A549 (cell line): Measurements from ENCODE around the gene PZP. TPM values are rescaled to one million over a fixed set of nuclear protein-coding genes. Genes with fewer than 3 reads are reported as not detected.

Experiments
- ATAC-seq, 2 experiments: fragments of 200-7000 bp in 1 of 2; fragments of >200 bp in 1 of 2; cut with Nextera tagmentation in 1 of 2; cut with Tn5 transposase in 1 of 2; 3 replicates each; pipeline versions ENCODE4 v1.8.0 to v1.9.1; 2018 to 2020; ENCODE audit warnings: mild to moderate bottlenecking in 1 of 2, moderate library complexity in 1 of 2
- CTCF ChIA-PET: fragments of 300-600 bp; sonication (Branson Sonifier 250); formaldehyde crosslinking; extraction: SDS; loops from one replicate; lab custom pipeline; 2021; ENCODE audit warnings: antibody characterized with exemption, inconsistent platforms; lab: Yijun Ruan, JAX
- POLR2A ChIA-PET: fragments of 350-600 bp; formaldehyde crosslinking; extraction: SDS; loops from one replicate; lab custom pipeline; 2021; ENCODE audit warnings: antibody characterized with exemption, inconsistent platforms; lab: Yijun Ruan, JAX
- DNase-seq, 2 experiments: peaks; one replicate each; pipeline versions ENCODE4 v3.0.0 to v3.0.0-alpha.2; 2011 to 2016; ENCODE audit warnings: low read depth in 1 of 2, low spot score in 1 of 2
- FAIRE-seq: peaks from 2 replicates; lab custom pipeline; 2011; peaks lifted over from hg19 to GRCh38; lab: Jason Lieb, UNC
- H3K27ac ChIP-seq, 2 experiments: fragments of >200 bp; sonication (Bioruptor Twin); formaldehyde crosslinking; 3 replicates each; pipeline ENCODE4 v1.5.1; 2016 to 2017
- H3K4me1 ChIP-seq: fragments of >200 bp; sonication (Bioruptor Twin); formaldehyde crosslinking; 3 replicates; pipeline ENCODE4 v1.6.1; 2016
- H3K4me2 ChIP-seq: fragments of >200 bp; sonication (Bioruptor Twin); formaldehyde crosslinking; 3 replicates; pipeline ENCODE4 v1.6.1; 2016
- H3K4me3 ChIP-seq: fragments of >200 bp; sonication (Bioruptor Twin); formaldehyde crosslinking; 3 replicates; pipeline ENCODE4 v1.5.1; 2016
- H3K9me3 ChIP-seq: fragments of >200 bp; sonication (Bioruptor Twin); formaldehyde crosslinking; 3 replicates; pipeline ENCODE4 v1.6.1; 2016
- CBX8 ChIP-seq: fragments of 200-600 bp; sonication (generic); IDR thresholded peaks from 2 replicates; pipeline ENCODE4 v1.6.1; 2016
- CEBPB ChIP-seq, 2 experiments: fragments of >200 bp in 1 of 2; sonication (Bioruptor Twin) in 1 of 2; formaldehyde crosslinking in 1 of 2; IDR thresholded peaks; 2 replicates each; pipeline ENCODE4 v1.6.1; 2012 to 2016
- CHD4 ChIP-seq: fragments of 200-600 bp; sonication (generic); IDR thresholded peaks from 2 replicates; pipeline ENCODE4 v1.6.1; 2016; ENCODE audit warnings: antibody characterized with exemption, mild to moderate bottlenecking, borderline replicate concordance
- EP300 ChIP-seq, 2 experiments: fragments of >200 bp; sonication (Bioruptor Twin); formaldehyde crosslinking; IDR thresholded peaks; 2 replicates in 1 of 2; 3 replicates in 1 of 2; pipeline ENCODE4 v1.6.1; 2016 to 2017
- ESRRA ChIP-seq: fragments of 150-350 bp; IDR thresholded peaks from 2 replicates; pipeline ENCODE4 v1.6.1; 2014; ENCODE audit warnings: mild to moderate bottlenecking, low read length, borderline replicate concordance
- FOSB ChIP-seq: fragments of 250-450 bp; sonication (Bioruptor Pico); IDR thresholded peaks from 2 replicates; pipeline ENCODE4 v1.5.0; 2020; ENCODE audit warnings: mild to moderate bottlenecking, moderate library complexity
- FOSL2 ChIP-seq, 2 experiments: fragments of 450-650 bp in 1 of 2; fragments of >200 bp in 1 of 2; sonication (Bioruptor Twin) in 1 of 2; formaldehyde crosslinking; IDR thresholded peaks; 2 replicates each; pipeline versions ENCODE4 v1.5.0 to v1.6.1; 2016 to 2020; ENCODE audit warnings: mild to moderate bottlenecking in 1 of 2, moderate library complexity in 1 of 2
- FOXS1 ChIP-seq: fragments of 250-450 bp; sonication (Bioruptor Pico); IDR thresholded peaks from 2 replicates; pipeline ENCODE4 v1.5.0; 2020; ENCODE audit warnings: mild to moderate bottlenecking, moderate library complexity
- HEYL ChIP-seq: fragments of 250-450 bp; sonication (Bioruptor Pico); IDR thresholded peaks from 2 replicates; pipeline ENCODE4 v1.8.0; 2021; ENCODE audit warnings: mild to moderate bottlenecking, moderate library complexity
- HOXA7 ChIP-seq: fragments of 250-450 bp; sonication (Bioruptor Pico); IDR thresholded peaks from 2 replicates; pipeline ENCODE4 v1.5.0; 2020; ENCODE audit warnings: mild to moderate bottlenecking, moderate library complexity
- HOXB13 ChIP-seq: fragments of 250-450 bp; sonication (Bioruptor Pico); IDR thresholded peaks from 2 replicates; pipeline ENCODE4 v1.5.0; 2020; ENCODE audit warnings: low read depth, mild to moderate bottlenecking, moderate library complexity
- JUN ChIP-seq, 2 experiments: fragments of >200 bp; sonication (Bioruptor Twin); formaldehyde crosslinking; IDR thresholded peaks; 2 replicates in 1 of 2; 3 replicates in 1 of 2; pipeline ENCODE4 v1.6.1; 2016 to 2017
- KDM1A ChIP-seq: fragments of 200-600 bp; sonication (generic); IDR thresholded peaks from 2 replicates; pipeline ENCODE4 v1.6.1; 2016; ENCODE audit warnings: low read depth, mild to moderate bottlenecking
- NPAS2 ChIP-seq: fragments of 250-450 bp; sonication (Bioruptor Pico); IDR thresholded peaks from 2 replicates; pipeline ENCODE4 v1.8.0; 2022; ENCODE audit warnings: mild to moderate bottlenecking, moderate library complexity, borderline replicate concordance
- PHF8 ChIP-seq: fragments of 200-600 bp; sonication (generic); IDR thresholded peaks from 2 replicates; pipeline ENCODE4 v1.6.1; 2016; ENCODE audit warnings: low read depth, mild to moderate bottlenecking, antibody characterized with exemption, moderate library complexity, borderline replicate concordance
- POLR2A ChIP-seq: IDR thresholded peaks from 2 replicates; pipeline ENCODE4 v1.6.1; 2012; ENCODE audit warnings: mild to moderate bottlenecking, low read length
- RARB ChIP-seq: fragments of 250-450 bp; sonication (Bioruptor Pico); IDR thresholded peaks from 2 replicates; pipeline ENCODE4 v1.8.0; 2021; ENCODE audit warnings: mild to moderate bottlenecking, moderate library complexity
- TFCP2L1 ChIP-seq: fragments of 250-450 bp; sonication (Bioruptor Pico); IDR thresholded peaks from 2 replicates; pipeline ENCODE4 v1.5.0; 2021; ENCODE audit warnings: mild to moderate bottlenecking
- TP53 ChIP-seq: fragments of 250-450 bp; sonication (Bioruptor Pico); IDR thresholded peaks from 2 replicates; pipeline ENCODE4 v1.5.0; 2021; ENCODE audit warnings: mild to moderate bottlenecking, moderate library complexity
- ZC3H11A ChIP-seq: fragments of 450-650 bp; IDR thresholded peaks from 2 replicates; pipeline ENCODE4 v1.6.1; 2014; ENCODE audit warnings: antibody characterized with exemption, mild to moderate bottlenecking
- ZFP36 ChIP-seq: fragments of 450-650 bp; IDR thresholded peaks from 2 replicates; pipeline ENCODE4 v1.6.1; 2014; ENCODE audit warnings: borderline replicate concordance; ENCODE audit not compliant: partially characterized antibody
- WGBS: methylation state at CpG from one replicate; pipeline ENCODE4 v1.1.6; 2017; ENCODE audit errors: missing lambda C conversion rate; 5-methylcytosine and 5-hydroxymethylcytosine counted together
- polyA plus RNA-seq, 4 experiments: library from polyadenylated mRNA; depleted of rRNA in 3 of 4; stranded (reverse); fragments of >200 nt; fragmentation: RNase III in 1 of 4; extraction: RNeasy Plus Mini Kit Qiagen cat#74134 plus additional on column Dnase treatment in 1 of 4; gene quantifications; 2 replicates in 3 of 4; 3 replicates in 1 of 4; pipeline ENCODE4 v1.2.3, GENCODE V29; 2011 to 2017
- TF ChIP-seq, protein P1 (sequence below): fragments of >200 bp; sonication (Bioruptor Twin); formaldehyde crosslinking; IDR thresholded peaks from 3 replicates; pipeline ENCODE4 v1.5.1; 2016
- TF ChIP-seq, protein P2 (sequence below): IDR thresholded peaks from 2 replicates; pipeline ENCODE4 v1.6.1; 2012
- TF ChIP-seq, protein P3 (sequence below): fragments of >200 bp; sonication (Bioruptor Twin); formaldehyde crosslinking; IDR thresholded peaks from 3 replicates; pipeline ENCODE4 v1.6.1; 2016
- TF ChIP-seq, protein P4 (sequence below): fragments of 450-650 bp; IDR thresholded peaks from 2 replicates; pipeline ENCODE4 v1.6.1; 2014; ENCODE audit warnings: antibody characterized with exemption

Gene PZP
- polyA plus RNA-seq, 2 of the 4 experiments (the other 2 are of a cell fraction): not detected

DNA sequence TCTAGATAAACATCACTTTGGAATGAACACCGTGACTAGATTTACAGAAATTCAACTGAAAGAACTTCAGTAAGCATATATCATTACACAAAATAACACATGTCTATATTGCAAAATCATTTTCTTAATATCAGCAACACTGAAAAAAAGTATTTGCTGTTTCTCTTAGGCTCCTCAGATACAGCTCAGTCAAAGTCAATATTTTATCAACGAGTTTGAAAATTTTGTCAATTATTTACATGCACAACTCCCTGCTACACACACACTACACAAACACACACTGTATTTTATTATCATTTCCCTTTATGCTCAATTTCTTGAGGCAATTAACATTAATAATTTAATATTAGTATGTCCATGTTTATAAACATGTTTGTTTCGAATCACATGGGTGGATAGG lies 3.8 kb downstream of the PZP start:
- ChIA-PET CTCF (no interaction called here), POLR2A (no interaction called here)
- ATAC-seq: no peak

DNA sequence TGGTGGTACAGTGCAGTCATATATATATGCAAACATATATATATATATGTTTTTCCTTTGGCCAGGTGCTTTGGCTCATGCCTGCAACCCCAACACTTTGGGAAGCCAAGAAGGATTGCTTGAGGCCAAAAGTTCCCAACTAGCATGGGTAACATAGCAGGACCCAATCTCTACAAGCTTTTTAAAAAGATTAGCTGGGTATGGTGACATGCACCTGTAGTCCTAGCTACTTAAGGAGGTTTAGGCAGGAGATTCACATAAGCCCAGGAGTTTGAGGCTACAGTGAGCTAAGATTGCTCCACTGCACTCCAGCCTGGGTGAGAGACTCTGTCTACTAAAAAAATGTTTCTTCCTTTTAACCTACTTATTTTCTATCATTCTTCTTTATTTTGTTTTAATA lies 10.2 kb downstream of the PZP start:
- DNase-seq: no peak
- no peak for ATAC-seq
- TF ChIP-seq, protein P1, sequence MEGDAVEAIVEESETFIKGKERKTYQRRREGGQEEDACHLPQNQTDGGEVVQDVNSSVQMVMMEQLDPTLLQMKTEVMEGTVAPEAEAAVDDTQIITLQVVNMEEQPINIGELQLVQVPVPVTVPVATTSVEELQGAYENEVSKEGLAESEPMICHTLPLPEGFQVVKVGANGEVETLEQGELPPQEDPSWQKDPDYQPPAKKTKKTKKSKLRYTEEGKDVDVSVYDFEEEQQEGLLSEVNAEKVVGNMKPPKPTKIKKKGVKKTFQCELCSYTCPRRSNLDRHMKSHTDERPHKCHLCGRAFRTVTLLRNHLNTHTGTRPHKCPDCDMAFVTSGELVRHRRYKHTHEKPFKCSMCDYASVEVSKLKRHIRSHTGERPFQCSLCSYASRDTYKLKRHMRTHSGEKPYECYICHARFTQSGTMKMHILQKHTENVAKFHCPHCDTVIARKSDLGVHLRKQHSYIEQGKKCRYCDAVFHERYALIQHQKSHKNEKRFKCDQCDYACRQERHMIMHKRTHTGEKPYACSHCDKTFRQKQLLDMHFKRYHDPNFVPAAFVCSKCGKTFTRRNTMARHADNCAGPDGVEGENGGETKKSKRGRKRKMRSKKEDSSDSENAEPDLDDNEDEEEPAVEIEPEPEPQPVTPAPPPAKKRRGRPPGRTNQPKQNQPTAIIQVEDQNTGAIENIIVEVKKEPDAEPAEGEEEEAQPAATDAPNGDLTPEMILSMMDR: no peak
- no peak for TF ChIP-seq ESRRA
- TF ChIP-seq HOXA7 (CRISPR knock-in tag): no peak
- Histone ChIP-seq H3K4me1 (no peaks in the 10 kb centered on the region), H3K4me3 (no peak overlapping the region), H3K27ac (no peak overlapping the region), H3K4me2 (no peak overlapping the region), H3K9me3 (no peaks in the 10 kb centered on the region)
- ChIA-PET CTCF (no interaction called here), POLR2A (no interaction called here)
- FAIRE-seq: no peak

More for the DNA sequence above, 3.8 kb downstream of the PZP start:
- Histone ChIP-seq H3K9me3 (no peaks in the 10 kb centered on the region), H3K4me2 (no peak overlapping the region), H3K27ac (no peak overlapping the region), H3K4me1 (no peaks in the 10 kb centered on the region), H3K4me3 (no peak overlapping the region)
- WGBS: 3% methylated on average over 3 of the region's 3 CpGs
- DNase-seq: no peak
- TF ChIP-seq, protein P2, sequence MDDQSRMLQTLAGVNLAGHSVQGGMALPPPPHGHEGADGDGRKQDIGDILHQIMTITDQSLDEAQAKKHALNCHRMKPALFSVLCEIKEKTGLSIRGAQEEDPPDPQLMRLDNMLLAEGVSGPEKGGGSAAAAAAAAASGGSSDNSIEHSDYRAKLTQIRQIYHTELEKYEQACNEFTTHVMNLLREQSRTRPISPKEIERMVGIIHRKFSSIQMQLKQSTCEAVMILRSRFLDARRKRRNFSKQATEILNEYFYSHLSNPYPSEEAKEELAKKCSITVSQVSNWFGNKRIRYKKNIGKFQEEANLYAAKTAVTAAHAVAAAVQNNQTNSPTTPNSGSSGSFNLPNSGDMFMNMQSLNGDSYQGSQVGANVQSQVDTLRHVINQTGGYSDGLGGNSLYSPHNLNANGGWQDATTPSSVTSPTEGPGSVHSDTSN: no peak
- no peak for TF ChIP-seq ZC3H11A
- no peak for TF ChIP-seq HOXB13 (CRISPR knock-in tag)
- TF ChIP-seq FOSL2 (IDR thresholded peaks at IDR 0.05): no peak
- TF ChIP-seq FOSL2 (CRISPR knock-in tag; IDR thresholded peaks at IDR 0.05): no peak
- no peak for TF ChIP-seq FOSB (CRISPR knock-in tag)
- TF ChIP-seq POLR2A: no peak
- TF ChIP-seq, protein P3, sequence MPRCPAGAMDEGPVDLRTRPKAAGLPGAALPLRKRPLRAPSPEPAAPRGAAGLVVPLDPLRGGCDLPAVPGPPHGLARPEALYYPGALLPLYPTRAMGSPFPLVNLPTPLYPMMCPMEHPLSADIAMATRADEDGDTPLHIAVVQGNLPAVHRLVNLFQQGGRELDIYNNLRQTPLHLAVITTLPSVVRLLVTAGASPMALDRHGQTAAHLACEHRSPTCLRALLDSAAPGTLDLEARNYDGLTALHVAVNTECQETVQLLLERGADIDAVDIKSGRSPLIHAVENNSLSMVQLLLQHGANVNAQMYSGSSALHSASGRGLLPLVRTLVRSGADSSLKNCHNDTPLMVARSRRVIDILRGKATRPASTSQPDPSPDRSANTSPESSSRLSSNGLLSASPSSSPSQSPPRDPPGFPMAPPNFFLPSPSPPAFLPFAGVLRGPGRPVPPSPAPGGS: no peak
- TF ChIP-seq JUN (IDR thresholded peaks at IDR 0.05): no peak
- TF ChIP-seq, protein P4, sequence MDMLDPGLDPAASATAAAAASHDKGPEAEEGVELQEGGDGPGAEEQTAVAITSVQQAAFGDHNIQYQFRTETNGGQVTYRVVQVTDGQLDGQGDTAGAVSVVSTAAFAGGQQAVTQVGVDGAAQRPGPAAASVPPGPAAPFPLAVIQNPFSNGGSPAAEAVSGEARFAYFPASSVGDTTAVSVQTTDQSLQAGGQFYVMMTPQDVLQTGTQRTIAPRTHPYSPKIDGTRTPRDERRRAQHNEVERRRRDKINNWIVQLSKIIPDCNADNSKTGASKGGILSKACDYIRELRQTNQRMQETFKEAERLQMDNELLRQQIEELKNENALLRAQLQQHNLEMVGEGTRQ: no peak
- TF ChIP-seq CHD4: no peak
- TF ChIP-seq, all 56 proteins: peak for 0
- FAIRE-seq: no peak

DNA sequence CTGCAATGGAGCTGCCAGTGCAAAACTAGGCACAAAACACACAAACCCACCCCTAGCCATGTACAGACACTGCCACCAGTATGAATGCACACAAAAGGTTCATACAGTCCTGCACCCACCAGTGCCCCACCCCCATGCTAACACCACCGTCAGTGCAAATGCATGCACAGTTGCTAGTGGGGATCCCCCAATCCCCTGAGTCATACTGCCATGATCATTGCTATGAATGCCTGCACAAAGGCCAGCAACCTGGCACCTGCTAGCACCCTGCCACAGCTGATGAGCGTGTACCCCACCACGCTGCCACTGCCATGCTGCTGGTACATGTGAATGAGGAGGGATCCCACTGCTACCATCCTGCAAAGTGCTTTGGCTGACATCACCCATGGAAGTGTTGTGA lies 23.9 kb downstream of the PZP start:
- FAIRE-seq (no peak), ATAC-seq (no peak), DNase-seq (no peak)
- no peak overlapping the region for H3K27ac ChIP-seq
- H3K4me3 ChIP-seq: no peak overlapping the region
- H3K4me2 ChIP-seq: no peak overlapping the region
- TF ChIP-seq POLR2A (no peak), TFCP2L1 (CRISPR knock-in tag) (no peak), RARB (CRISPR knock-in tag) (no peak), ZFP36 (no peak), JUN (IDR thresholded peaks at IDR 0.05) (no peak), TP53 (no peak), FOXS1 (CRISPR knock-in tag) (no peak), KDM1A (no peak), FOSL2 (IDR thresholded peaks at IDR 0.05) (no peak), FOSL2 (CRISPR knock-in tag; IDR thresholded peaks at IDR 0.05) (no peak), NPAS2 (CRISPR knock-in tag) (no peak), CBX8 (no peak), EP300 (IDR thresholded peaks at IDR 0.05) (no peak), PHF8 (no peak), CEBPB (IDR thresholded peaks at IDR 0.05) (no peak), HEYL (CRISPR knock-in tag) (no peak)
- POLR2A ChIA-PET: no interaction called here
- H3K9me3 ChIP-seq: no peaks in the 10 kb centered on the region
- no peaks in the 10 kb centered on the region for H3K4me1 ChIP-seq
- CTCF ChIA-PET: interaction anchor here (1.0 kb wide), 1 partner anchor 9 kb away, joined by 3 read pairs; no protein-coding TSS in a partner anchor
- whole genome bisulfite sequencing: 29% methylated on average over 1 of the region's 3 CpGs
